SH-SY5Y (cell line): ENCODE measurements around the gene TCTA.

Experiments
- GATA2 ChIP-seq: IDR thresholded peaks from 2 replicates; pipeline ENCODE4 v1.6.1; 2011; ENCODE audit warnings: mild to moderate bottlenecking, low read depth, low read length
- GATA3 ChIP-seq: IDR thresholded peaks from 2 replicates; pipeline ENCODE4 v1.6.1; 2011; ENCODE audit warnings: low read depth, mild to moderate bottlenecking, low read length, moderate library complexity

- TF ChIP-seq GATA2: no peak
- no peak for TF ChIP-seq GATA3
Observed at GRCh38 chr3:49460956-49461355, 48.7 kb downstream of the TCTA start.
